Stimulated activated memory B cell treated with anti-CD40 and anti-IgM and Interleukin-4, amounts not matched to agents 10 μg/mL and 1 μg/mL and 100 μg/mL, for 72 hours (primary cell): ENCODE data around the gene ASCC3.
A peak's percentile ranks its signal among the peaks of the same experiment; 100 is the strongest.
"Not testable (repeated sequence)": the region's sequence is repeated elsewhere in the genome, so short reads cannot be mapped to it uniquely, and the experiment has no call there.

Experiments
- ATAC-seq: fragments of 150-1000 bp; cut with Tn5 transposase; 2 replicates; pipeline ENCODE4 v1.10.0; 2021
- H3K27ac Mint-ChIP-seq: one replicate; pipeline ENCODE4 v1.8.0; 2022; ENCODE audit warnings: mild to moderate bottlenecking, mixed read lengths
- H3K27me3 Mint-ChIP-seq: one replicate; pipeline ENCODE4 v1.8.0; 2022; ENCODE audit warnings: mixed read lengths
- H3K36me3 Mint-ChIP-seq: one replicate; pipeline ENCODE4 v1.8.0; 2022; ENCODE audit warnings: mixed read lengths
- H3K4me1 Mint-ChIP-seq: one replicate; pipeline ENCODE4 v1.8.0; 2022; ENCODE audit warnings: mixed read lengths
- H3K4me3 Mint-ChIP-seq: one replicate; pipeline ENCODE4 v1.8.0; 2022; ENCODE audit warnings: mild to moderate bottlenecking, moderate library complexity, mixed read lengths
- H3K9me3 Mint-ChIP-seq: one replicate; pipeline ENCODE4 v1.8.0; 2022; ENCODE audit warnings: mixed read lengths

The ASCC3 gene

GRCh38 chr6:100850174-100850573 is 31.0 kb downstream of the ASCC3 start:
- Mint-ChIP-seq H3K9me3 (no peaks in the 10 kb centered on the region), H3K27me3 (no peaks in the 10 kb centered on the region), H3K27ac (no peak overlapping the region), H3K36me3 (peaks cover 44% of the 10 kb centered on the region), H3K4me1 (peaks cover 21% of the 10 kb centered on the region), H3K4me3 (no peak overlapping the region)
- ATAC-seq: no peak

- H3K4me1 Mint-ChIP-seq: peaks cover 29% of the 10 kb centered on the region
- ATAC-seq: no peak
Observed at GRCh38 chr6:100846276-100846675, 34.9 kb downstream of the ASCC3 start.

DNA sequence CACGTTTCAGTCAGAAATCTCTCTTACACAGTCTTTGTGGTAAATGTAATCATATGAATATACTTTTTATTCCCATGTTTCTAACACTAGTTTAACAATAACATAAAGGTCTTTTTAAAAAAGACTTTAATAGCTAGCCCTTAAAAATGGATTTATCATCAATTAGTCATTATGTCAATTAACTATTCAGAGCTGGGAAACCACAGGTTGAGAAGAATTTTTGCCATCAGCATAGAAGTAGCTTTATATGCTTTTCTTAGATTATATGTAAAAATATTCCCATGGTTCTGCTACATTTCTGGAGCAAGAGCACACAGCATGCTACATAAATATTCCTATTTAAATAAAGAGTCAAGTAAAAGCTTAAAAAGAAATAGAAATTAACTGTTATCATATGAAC is 35.5 kb downstream of the ASCC3 start:
- H3K36me3 Mint-ChIP-seq: peaks cover 34% of the 10 kb centered on the region
- no peaks in the 10 kb centered on the region for H3K27me3 Mint-ChIP-seq
- no peak overlapping the region for H3K4me3 Mint-ChIP-seq
- ATAC-seq: no peak
- H3K9me3 Mint-ChIP-seq: no peaks in the 10 kb centered on the region
- peaks cover 29% of the 10 kb centered on the region for H3K4me1 Mint-ChIP-seq
- H3K27ac Mint-ChIP-seq: no peak overlapping the region

More at GRCh38 chr6:100846276-100846675, 34.9 kb downstream of the ASCC3 start:
- no peaks in the 10 kb centered on the region for H3K9me3 Mint-ChIP-seq
- no peaks in the 10 kb centered on the region for H3K27me3 Mint-ChIP-seq
- H3K27ac Mint-ChIP-seq: peak overlapping the region; percentile 43
- H3K36me3 Mint-ChIP-seq: peaks cover 29% of the 10 kb centered on the region
- no peak overlapping the region for H3K4me3 Mint-ChIP-seq

DNA sequence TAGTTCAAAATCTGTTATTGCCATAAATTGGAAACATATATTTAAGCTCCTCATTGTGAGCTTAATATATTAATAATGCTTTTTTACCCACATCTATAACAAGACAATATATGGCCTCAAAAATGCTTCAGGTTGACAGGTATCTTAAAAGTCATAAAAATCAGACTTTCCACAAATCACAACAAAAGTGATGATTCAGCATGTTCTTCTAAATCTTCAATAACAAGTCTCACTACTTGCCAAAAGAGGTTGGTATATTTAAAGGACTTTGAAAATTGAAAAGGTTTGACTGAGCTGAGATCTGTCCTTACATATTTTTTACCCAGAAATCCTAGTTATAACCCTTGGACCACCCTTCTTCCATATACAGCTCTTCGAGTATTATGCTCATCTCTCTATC is 41.7 kb downstream of the ASCC3 start:
- H3K36me3 Mint-ChIP-seq: peaks cover 54% of the 10 kb centered on the region
- no peak for ATAC-seq
- H3K27me3 Mint-ChIP-seq: no peaks in the 10 kb centered on the region
- H3K4me1 Mint-ChIP-seq: peaks cover 17% of the 10 kb centered on the region
- H3K27ac Mint-ChIP-seq: no peak overlapping the region
- H3K9me3 Mint-ChIP-seq: peaks cover 3% of the 10 kb centered on the region
- no peak overlapping the region for H3K4me3 Mint-ChIP-seq

DNA sequence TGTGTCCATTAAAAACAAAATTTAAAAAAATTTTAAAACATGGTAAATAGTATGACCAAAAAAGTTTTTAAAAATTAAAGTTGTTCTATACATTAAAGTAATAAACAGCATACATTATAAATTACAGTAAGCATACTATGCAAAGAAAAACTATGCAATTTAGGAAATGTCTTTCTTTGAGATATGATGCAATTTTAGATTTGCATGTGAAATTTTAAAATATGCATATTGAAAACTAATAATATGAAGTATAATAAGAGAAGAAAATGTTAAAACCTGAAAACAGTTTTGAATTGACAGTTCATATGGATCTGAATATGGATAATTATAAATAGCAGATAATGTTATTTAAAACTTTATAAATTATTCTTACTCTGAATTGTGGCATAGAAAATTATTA is 43.1 kb downstream of the ASCC3 start:
- no peak for ATAC-seq
- peaks cover 58% of the 10 kb centered on the region for H3K36me3 Mint-ChIP-seq
- peaks cover 3% of the 10 kb centered on the region for H3K9me3 Mint-ChIP-seq
- no peak overlapping the region for H3K4me3 Mint-ChIP-seq
- H3K27ac Mint-ChIP-seq: no peak overlapping the region
- no peaks in the 10 kb centered on the region for H3K27me3 Mint-ChIP-seq
- peaks cover 18% of the 10 kb centered on the region for H3K4me1 Mint-ChIP-seq

GRCh38 chr6:100833972-100834574 is 47.1 kb downstream of the ASCC3 start:
- Mint-ChIP-seq H3K4me3 (no peak overlapping the region), H3K4me1 (peaks cover 12% of the 10 kb centered on the region), H3K36me3 (peaks cover 46% of the 10 kb centered on the region), H3K9me3 (peaks cover 3% of the 10 kb centered on the region), H3K27me3 (no peaks in the 10 kb centered on the region), H3K27ac (no peak overlapping the region)
- no peak for ATAC-seq

GRCh38 chr6:100829077-100829595 is 52.0 kb downstream of the ASCC3 start:
- H3K27me3 Mint-ChIP-seq, H3K27ac Mint-ChIP-seq, H3K9me3 Mint-ChIP-seq, H3K4me1 Mint-ChIP-seq, H3K4me3 Mint-ChIP-seq, ATAC-seq: not testable (repeated sequence)
- H3K36me3 Mint-ChIP-seq: peaks cover 24% of the 10 kb centered on the region

DNA sequence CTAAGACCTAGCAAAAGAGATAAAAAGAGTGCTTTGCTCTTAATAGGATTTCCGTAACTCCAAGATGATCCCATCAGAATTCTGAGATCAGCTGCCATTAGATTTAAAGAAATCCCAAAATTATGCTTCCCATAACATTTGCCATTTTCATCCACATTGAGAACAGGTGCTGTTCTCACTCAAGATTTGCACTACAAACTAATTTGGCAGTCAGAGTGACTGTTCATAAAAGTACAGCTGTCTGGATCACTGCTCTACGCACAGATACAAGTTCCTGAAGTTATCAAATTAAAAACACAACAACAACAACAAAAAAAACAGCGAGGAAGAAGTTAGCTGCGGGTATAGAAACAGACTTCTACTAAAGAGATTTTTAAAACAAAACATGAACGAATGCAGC is 58.1 kb downstream of the ASCC3 start:
- no peak overlapping the region for H3K27ac Mint-ChIP-seq
- H3K27me3 Mint-ChIP-seq: no peaks in the 10 kb centered on the region
- ATAC-seq: no peak
- H3K9me3 Mint-ChIP-seq: no peaks in the 10 kb centered on the region
- H3K4me1 Mint-ChIP-seq: peaks cover 14% of the 10 kb centered on the region
- H3K36me3 Mint-ChIP-seq: peaks cover 26% of the 10 kb centered on the region
- H3K4me3 Mint-ChIP-seq: no peak overlapping the region

DNA sequence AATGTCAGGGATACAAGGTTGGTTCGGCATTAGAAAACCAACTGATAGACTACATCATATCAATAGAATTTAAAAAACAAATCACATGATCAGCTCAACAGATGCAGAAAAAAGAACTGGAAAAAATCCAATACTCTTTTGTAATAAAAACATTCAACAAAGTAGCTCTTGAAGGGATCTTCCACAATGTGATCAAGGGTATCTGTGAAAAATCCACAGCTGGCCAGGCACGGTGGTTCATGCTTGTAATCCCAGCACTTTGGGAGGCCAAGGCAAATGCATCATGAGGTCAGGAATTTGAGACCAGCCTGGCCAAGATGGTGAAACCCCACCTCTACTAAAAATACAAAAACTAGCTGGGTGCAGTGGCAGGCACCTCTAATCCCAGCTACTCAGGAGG is 63.1 kb downstream of the ASCC3 start:
- no peak overlapping the region for H3K4me3 Mint-ChIP-seq
- peaks cover 52% of the 10 kb centered on the region for H3K4me1 Mint-ChIP-seq
- no peaks in the 10 kb centered on the region for H3K27me3 Mint-ChIP-seq
- H3K9me3 Mint-ChIP-seq: peaks cover 2% of the 10 kb centered on the region
- no peak for ATAC-seq
- no peak overlapping the region for H3K27ac Mint-ChIP-seq
- peaks cover 61% of the 10 kb centered on the region for H3K36me3 Mint-ChIP-seq

DNA sequence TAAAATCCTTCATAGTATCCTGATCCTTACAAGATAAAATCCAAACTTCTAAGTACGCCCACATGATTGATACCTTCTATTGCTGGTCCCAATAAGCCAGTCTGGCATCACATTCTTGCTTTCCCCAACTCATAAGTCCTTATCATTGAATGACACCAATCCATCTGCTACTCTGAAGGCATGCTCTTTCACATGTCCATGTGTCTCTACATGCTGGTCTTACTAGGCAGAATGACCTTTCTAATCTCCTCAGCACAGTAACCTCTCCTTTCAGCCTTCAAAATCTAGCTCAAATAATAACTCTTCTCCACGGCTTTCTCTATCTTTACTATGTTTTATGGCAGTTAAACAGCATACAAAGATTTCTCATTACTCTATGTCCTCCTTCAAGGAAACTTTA is 71.1 kb downstream of the ASCC3 start:
- Mint-ChIP-seq H3K27ac (no peak overlapping the region), H3K4me3 (no peak overlapping the region), H3K9me3 (no peaks in the 10 kb centered on the region), H3K4me1 (peaks cover 17% of the 10 kb centered on the region), H3K36me3 (peaks cover 28% of the 10 kb centered on the region), H3K27me3 (no peaks in the 10 kb centered on the region)
- no peak for ATAC-seq

- Mint-ChIP-seq H3K9me3 (no peaks in the 10 kb centered on the region), H3K4me3 (no peak overlapping the region), H3K27me3 (no peaks in the 10 kb centered on the region), H3K4me1 (peaks cover 11% of the 10 kb centered on the region), H3K36me3 (peaks cover 28% of the 10 kb centered on the region), H3K27ac (no peak overlapping the region)
- ATAC-seq: no peak
Observed at GRCh38 chr6:100809346-100809745, 71.8 kb downstream of the ASCC3 start.

GRCh38 chr6:100808638-100809275 is 72.4 kb downstream of the ASCC3 start:
- H3K27me3 Mint-ChIP-seq: no peaks in the 10 kb centered on the region
- H3K4me3 Mint-ChIP-seq: no peak overlapping the region
- peaks cover 5% of the 10 kb centered on the region for H3K4me1 Mint-ChIP-seq
- no peaks in the 10 kb centered on the region for H3K9me3 Mint-ChIP-seq
- H3K27ac Mint-ChIP-seq: no peak overlapping the region
- peaks cover 28% of the 10 kb centered on the region for H3K36me3 Mint-ChIP-seq
- ATAC-seq: no peak

DNA sequence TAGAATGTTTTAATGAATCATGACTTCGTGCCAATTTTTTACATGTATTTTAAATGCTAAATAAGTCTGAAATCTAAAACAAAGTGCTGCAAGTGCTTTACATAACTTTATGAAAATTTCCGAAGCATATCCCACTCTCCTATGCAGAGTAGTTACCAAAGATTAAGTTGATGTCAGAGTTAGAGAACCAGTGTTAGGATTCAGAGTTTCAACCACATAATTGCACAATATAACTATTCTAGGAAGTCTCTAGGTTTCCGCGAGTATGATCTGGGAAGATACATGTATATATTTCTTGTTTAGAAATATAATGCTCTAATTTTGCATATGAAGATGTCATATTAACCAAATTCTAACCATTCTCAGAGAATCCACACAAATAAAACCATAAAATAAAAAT is 74.8 kb downstream of the ASCC3 start:
- Mint-ChIP-seq H3K4me1 (no peaks in the 10 kb centered on the region), H3K27ac (no peak overlapping the region), H3K4me3 (no peak overlapping the region), H3K27me3 (no peaks in the 10 kb centered on the region), H3K36me3 (peaks cover 22% of the 10 kb centered on the region), H3K9me3 (no peaks in the 10 kb centered on the region)
- ATAC-seq: no peak

DNA sequence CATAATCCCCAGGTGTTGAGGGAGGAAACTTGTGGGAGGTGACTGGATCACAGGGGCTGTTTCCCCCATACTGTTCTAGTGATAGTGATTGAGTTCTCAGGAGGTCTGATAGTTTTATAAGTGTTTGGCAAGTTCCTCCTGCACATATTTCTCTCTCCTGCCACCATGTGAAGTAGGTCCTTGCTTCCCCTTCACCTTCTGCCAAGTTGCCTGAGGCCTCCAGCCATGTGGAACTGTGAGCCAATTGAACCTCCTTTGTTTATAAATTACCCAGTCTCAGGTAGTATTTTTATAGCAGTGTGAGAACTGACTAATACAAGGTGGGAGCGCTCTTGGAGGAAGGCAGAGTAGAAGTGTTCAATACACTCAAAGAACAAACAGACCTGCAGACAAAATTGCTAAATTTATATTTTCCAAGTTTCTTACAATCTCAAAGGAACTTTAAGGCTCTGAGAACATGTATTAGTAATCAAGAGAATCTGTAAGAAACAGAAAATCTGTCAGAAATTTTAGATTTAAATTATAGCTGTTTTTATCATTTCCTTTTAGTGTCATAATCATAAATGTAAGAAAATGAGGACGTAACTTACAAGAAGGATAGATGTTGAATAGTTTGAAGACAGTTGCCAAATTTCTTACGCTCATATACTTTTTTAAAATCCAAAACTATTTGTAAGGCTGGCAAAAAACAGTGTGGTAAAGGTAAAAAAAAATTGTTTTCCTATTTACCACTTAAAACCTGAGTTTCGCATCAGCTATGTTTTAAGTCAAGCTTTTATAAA is 77.7 kb downstream of the ASCC3 start:
- Mint-ChIP-seq H3K4me1 (no peaks in the 10 kb centered on the region), H3K9me3 (no peaks in the 10 kb centered on the region), H3K36me3 (peaks cover 26% of the 10 kb centered on the region), H3K27ac (no peak overlapping the region), H3K4me3 (no peak overlapping the region), H3K27me3 (no peaks in the 10 kb centered on the region)
- no peak for ATAC-seq

DNA sequence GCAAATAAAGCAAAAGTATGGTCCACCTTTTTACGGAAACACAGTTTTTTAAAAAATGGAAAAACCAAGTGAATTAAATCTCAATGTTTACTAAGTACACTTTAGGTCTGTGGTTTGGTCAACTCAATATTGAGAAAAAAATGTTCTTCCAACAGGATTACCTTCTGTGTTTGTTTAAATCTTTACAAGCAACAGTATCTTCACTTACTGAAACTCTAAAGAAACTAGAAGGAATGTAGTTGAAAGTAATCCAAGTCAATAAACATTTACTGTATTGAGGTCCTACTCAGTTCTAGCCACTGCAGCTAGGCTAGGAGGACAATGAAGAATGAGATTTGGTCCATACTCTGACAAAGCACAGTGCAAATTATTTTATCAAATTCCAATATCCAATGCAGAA is 80.1 kb downstream of the ASCC3 start:
- Mint-ChIP-seq H3K36me3 (peaks cover 27% of the 10 kb centered on the region), H3K4me3 (no peak overlapping the region), H3K27ac (no peak overlapping the region), H3K9me3 (no peaks in the 10 kb centered on the region), H3K27me3 (no peaks in the 10 kb centered on the region), H3K4me1 (no peaks in the 10 kb centered on the region)
- no peak for ATAC-seq
